Smooth muscle cell (in vitro differentiated cells): ENCODE data around the gene PER2. TPM values are rescaled to one million over a fixed set of nuclear protein-coding genes. Genes with fewer than 3 reads are reported as not detected.

ENCODE experiments used
- DNase-seq: peaks from one replicate; lab custom pipeline; 2025; ENCODE audit not compliant: unreplicated experiment; lab: John Stamatoyannopoulos, UW
- H2AFZ ChIP-seq: fragments of 200-600 bp; sonication (generic); 2 replicates; pipeline ENCODE4 v1.6.0; 2016; ENCODE audit warnings: antibody characterized with exemption, low read depth, mild to moderate bottlenecking
- H3F3A ChIP-seq: fragments of 200-600 bp; sonication (generic); 2 replicates; pipeline ENCODE4 v1.6.0; 2017; ENCODE audit warnings: antibody characterized with exemption, low read depth
- H3K27ac ChIP-seq: fragments of 200-600 bp; sonication (generic); 2 replicates; pipeline ENCODE4 v1.5.1; 2016; ENCODE audit warnings: low read depth, mild to moderate bottlenecking
- H3K27me3 ChIP-seq: fragments of 200-600 bp; sonication (generic); 2 replicates; pipeline ENCODE4 v1.6.1; 2016; ENCODE audit warnings: low read depth, mild to moderate bottlenecking
- H3K36me3 ChIP-seq: fragments of 200-600 bp; sonication (generic); 2 replicates; pipeline ENCODE4 v1.5.1; 2016; ENCODE audit warnings: low read depth
- H3K4me1 ChIP-seq: fragments of 200-600 bp; sonication (generic); 2 replicates; pipeline ENCODE4 v1.5.1; 2016; ENCODE audit warnings: low read depth
- H3K4me2 ChIP-seq: fragments of 200-600 bp; sonication (generic); 2 replicates; pipeline ENCODE4 v1.6.0; 2016; ENCODE audit warnings: mild to moderate bottlenecking
- H3K4me3 ChIP-seq: fragments of 200-600 bp; sonication (generic); 2 replicates; pipeline ENCODE4 v1.5.1; 2016; ENCODE audit warnings: mild to moderate bottlenecking
- H3K79me2 ChIP-seq: fragments of 200-600 bp; sonication (generic); 2 replicates; pipeline ENCODE4 v1.6.0; 2016; ENCODE audit warnings: low read depth, mild to moderate bottlenecking
- H3K9ac ChIP-seq: fragments of 200-600 bp; sonication (generic); 2 replicates; pipeline ENCODE4 v1.6.0; 2016; ENCODE audit warnings: low read depth
- H3K9me3 ChIP-seq: fragments of 200-600 bp; sonication (generic); replicated peaks from 2 replicates; pipeline ENCODE4 v1.5.1; 2016; ENCODE audit warnings: low read depth
- H4K20me1 ChIP-seq: fragments of 200-600 bp; sonication (generic); 2 replicates; pipeline ENCODE4 v1.6.0; 2016; ENCODE audit warnings: low read depth
- WGBS: methylation state at CpG from one replicate; pipeline ENCODE4 v1.1.7; 2016; ENCODE audit warnings: low lambda C conversion rate; 5-methylcytosine and 5-hydroxymethylcytosine counted together
- polyA plus RNA-seq: library from polyadenylated mRNA; unstranded; fragments of >200 nt; fragmentation: Nextera tagmentation; extraction: Ambion mirVana; gene quantifications from 2 replicates; pipeline ENCODE4 v1.2.1, GENCODE V29; 2016
- total RNA-seq: library from RNA; depleted of rRNA; stranded (reverse); fragments of >200 nt; gene quantifications from 2 replicates; pipeline ENCODE4 v1.2.3, GENCODE V29; 2014
- TF ChIP-seq, protein P1 (sequence below): fragments of 200-600 bp; sonication (generic); IDR thresholded peaks from 2 replicates; pipeline ENCODE4 v1.5.1; 2017; ENCODE audit warnings: borderline replicate concordance, mild to moderate bottlenecking, antibody characterized with exemption; ENCODE audit not compliant: insufficient read depth, poor library complexity, severe bottlenecking

PER2 gene
- total and polyA plus RNA-seq, 2 experiments from 2014 or later: 3.5 to 9.7 TPM

DNA sequence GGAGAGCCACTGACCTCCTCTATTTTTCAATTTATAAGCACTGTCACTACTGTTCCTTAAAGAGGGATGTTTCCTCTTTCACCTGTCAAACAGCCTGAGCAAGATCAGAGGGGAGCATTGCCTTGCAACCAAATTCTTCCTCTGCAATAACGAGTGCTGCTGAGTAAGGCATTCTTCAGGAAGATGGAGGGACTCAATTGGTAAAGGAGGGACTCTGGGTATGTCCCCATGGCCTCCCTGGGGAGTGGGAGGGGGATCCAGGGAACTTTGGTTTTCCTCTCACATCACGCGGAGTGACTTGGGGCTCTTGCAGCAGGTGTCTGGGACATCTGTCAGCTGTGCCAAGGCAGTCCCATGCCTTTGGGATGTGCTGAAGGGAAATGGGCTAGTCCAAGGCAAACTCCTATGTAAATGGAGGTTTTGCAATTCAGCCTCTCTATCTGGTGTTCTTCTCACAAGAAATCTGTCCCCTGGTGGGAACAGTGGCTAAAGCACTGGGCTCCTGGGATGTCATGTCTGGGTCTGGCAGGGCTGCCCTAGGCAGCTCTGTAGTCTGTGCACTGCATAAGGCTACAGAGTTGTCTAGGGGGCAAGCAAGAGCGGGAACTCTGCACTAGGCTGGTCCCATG is 34.2 kb downstream of the PER2 start:
- Histone ChIP-seq H2AFZ (no peak overlapping the region), H3K9ac (no peak overlapping the region), H3K27me3 (no peaks in the 10 kb centered on the region), H4K20me1 (no peaks in the 10 kb centered on the region), H3K4me1 (no peaks in the 10 kb centered on the region), H3K4me2 (no peak overlapping the region), H3K4me3 (no peak overlapping the region), H3K36me3 (no peaks in the 10 kb centered on the region), H3F3A (no peaks in the 10 kb centered on the region), H3K79me2 (no peaks in the 10 kb centered on the region), H3K9me3 (no peaks in the 10 kb centered on the region), H3K27ac (no peak overlapping the region)
- no peak for DNase-seq
- TF ChIP-seq, protein P1, sequence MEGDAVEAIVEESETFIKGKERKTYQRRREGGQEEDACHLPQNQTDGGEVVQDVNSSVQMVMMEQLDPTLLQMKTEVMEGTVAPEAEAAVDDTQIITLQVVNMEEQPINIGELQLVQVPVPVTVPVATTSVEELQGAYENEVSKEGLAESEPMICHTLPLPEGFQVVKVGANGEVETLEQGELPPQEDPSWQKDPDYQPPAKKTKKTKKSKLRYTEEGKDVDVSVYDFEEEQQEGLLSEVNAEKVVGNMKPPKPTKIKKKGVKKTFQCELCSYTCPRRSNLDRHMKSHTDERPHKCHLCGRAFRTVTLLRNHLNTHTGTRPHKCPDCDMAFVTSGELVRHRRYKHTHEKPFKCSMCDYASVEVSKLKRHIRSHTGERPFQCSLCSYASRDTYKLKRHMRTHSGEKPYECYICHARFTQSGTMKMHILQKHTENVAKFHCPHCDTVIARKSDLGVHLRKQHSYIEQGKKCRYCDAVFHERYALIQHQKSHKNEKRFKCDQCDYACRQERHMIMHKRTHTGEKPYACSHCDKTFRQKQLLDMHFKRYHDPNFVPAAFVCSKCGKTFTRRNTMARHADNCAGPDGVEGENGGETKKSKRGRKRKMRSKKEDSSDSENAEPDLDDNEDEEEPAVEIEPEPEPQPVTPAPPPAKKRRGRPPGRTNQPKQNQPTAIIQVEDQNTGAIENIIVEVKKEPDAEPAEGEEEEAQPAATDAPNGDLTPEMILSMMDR: no peak
- 95% methylated on average over 4 of the region's 4 CpGs for WGBS

DNA sequence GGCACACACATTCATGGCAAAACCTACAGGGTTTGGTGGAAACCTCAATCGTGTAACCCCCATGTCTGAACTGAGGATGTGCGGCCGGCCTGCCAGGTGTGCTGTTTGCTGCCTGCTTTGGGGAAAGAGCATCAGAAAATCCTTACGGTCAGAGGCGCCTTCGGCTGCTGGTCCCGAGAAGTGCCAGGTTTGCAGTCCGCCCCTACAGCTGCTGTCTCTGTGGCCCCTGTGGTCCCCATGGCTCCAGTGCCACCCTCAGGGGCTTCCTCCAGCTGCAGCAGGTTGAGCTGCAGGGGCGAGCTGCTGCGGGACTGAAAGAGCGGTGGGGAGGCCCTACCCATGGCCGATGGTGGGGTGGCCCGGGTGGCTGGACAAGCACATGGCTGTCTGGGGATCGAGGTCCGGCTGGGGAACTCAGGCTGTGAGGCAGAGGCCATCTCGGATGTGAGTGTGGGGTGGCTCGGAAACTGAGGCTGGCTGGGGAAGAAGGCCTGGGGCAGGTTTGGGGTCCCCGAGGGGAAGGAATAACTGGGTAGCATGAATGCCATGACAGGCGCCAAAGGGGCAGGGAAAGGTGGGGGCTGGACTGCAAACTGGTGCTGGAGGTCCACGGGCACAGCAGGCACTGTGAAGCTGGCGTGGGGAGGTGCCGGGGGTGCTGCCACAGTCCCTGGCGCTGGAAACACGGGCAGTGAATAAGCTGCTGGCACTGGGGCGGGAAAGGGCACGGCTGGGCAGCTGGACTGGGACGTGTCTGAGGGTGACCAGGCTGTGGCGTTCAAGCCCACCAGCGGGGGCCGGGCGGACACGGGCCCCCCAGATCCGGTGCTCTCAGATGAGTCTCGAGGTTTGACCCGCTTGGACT is 35.4 kb downstream of the PER2 start:
- Histone ChIP-seq H3K4me3 (no peak overlapping the region), H3F3A (no peaks in the 10 kb centered on the region), H3K4me1 (no peaks in the 10 kb centered on the region), H2AFZ (no peak overlapping the region), H3K9ac (no peak overlapping the region), H3K4me2 (no peak overlapping the region), H3K79me2 (no peaks in the 10 kb centered on the region), H3K27me3 (no peaks in the 10 kb centered on the region), H4K20me1 (no peaks in the 10 kb centered on the region), H3K9me3 (no peaks in the 10 kb centered on the region), H3K27ac (no peak overlapping the region), H3K36me3 (no peaks in the 10 kb centered on the region)
- no peak for DNase-seq
- 99% methylated on average over 34 of the region's 35 CpGs for WGBS
- TF ChIP-seq, protein P1: no peak

DNA sequence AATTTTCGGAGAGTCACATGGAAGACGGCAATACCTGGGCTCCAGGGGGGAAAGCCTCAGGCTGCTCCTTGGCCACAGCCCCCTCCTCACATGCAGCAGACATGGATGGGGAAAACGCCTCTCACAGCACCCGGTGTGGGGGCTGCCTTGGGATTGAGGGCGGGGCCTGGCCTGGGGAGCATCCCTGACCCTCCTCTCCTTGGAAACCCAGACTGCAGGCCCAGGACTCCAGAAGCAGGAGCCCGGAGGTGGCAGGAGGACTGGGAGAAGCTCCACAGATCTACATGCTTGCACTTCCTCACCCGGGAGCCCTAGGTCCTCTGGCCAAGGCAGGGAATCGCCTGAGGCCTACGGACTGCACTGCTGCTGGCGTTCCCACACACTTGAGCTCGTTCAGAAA is 36.4 kb downstream of the PER2 start:
- Histone ChIP-seq H3K36me3 (no peaks in the 10 kb centered on the region), H3K27me3 (no peaks in the 10 kb centered on the region), H3K27ac (no peak overlapping the region), H2AFZ (no peak overlapping the region), H3K9ac (no peak overlapping the region), H4K20me1 (no peaks in the 10 kb centered on the region), H3K4me3 (no peak overlapping the region), H3F3A (no peaks in the 10 kb centered on the region), H3K4me1 (no peaks in the 10 kb centered on the region), H3K4me2 (no peak overlapping the region), H3K9me3 (no peaks in the 10 kb centered on the region), H3K79me2 (no peaks in the 10 kb centered on the region)
- DNase-seq: no peak
- TF ChIP-seq, protein P1: no peak
- 91% methylated on average over 11 of the region's 11 CpGs for WGBS

GRCh38 chr2:238251331-238251730 is 37.1 kb downstream of the PER2 start:
- Histone ChIP-seq H3K79me2 (no peaks in the 10 kb centered on the region), H3K27ac (no peak overlapping the region), H3K4me2 (no peak overlapping the region), H3K9ac (no peak overlapping the region), H2AFZ (no peak overlapping the region), H3F3A (no peaks in the 10 kb centered on the region), H3K4me1 (no peaks in the 10 kb centered on the region), H4K20me1 (no peaks in the 10 kb centered on the region), H3K4me3 (no peak overlapping the region), H3K9me3 (no peaks in the 10 kb centered on the region), H3K36me3 (no peaks in the 10 kb centered on the region), H3K27me3 (no peaks in the 10 kb centered on the region)
- TF ChIP-seq, protein P1: no peak
- DNase-seq: no peak
- 93% methylated on average over 12 of the region's 12 CpGs for WGBS
